ENCODE results near the gene NPTXR.

- TF ChIP-seq EMX1 (CRISPR knock-in tag; IDR thresholded peaks at IDR 0.05), result no peak
- no peak for TF ChIP-seq CTCF (IDR thresholded peaks at IDR 0.05)
- TF ChIP-seq ZNF263 (CRISPR knock-in tag; IDR thresholded peaks at IDR 0.05; ENCODE audit: low read depth), result no peak
- no peak for TF ChIP-seq IRF2 (CRISPR knock-in tag; IDR thresholded peaks at IDR 0.05; ENCODE audit: borderline replicate concordance, low read depth)
- no peak for TF ChIP-seq FOXP1 (CRISPR knock-in tag; IDR thresholded peaks at IDR 0.05; ENCODE audit: borderline replicate concordance)
- TF ChIP-seq, protein P1, sequence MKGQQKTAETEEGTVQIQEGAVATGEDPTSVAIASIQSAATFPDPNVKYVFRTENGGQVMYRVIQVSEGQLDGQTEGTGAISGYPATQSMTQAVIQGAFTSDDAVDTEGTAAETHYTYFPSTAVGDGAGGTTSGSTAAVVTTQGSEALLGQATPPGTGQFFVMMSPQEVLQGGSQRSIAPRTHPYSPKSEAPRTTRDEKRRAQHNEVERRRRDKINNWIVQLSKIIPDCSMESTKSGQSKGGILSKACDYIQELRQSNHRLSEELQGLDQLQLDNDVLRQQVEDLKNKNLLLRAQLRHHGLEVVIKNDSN (CRISPR knock-in tag; IDR thresholded peaks at IDR 0.05), result no peak
- TF ChIP-seq USF2 (CRISPR knock-in tag; IDR thresholded peaks at IDR 0.05), result no peak
- TF ChIP-seq TP53 (CRISPR knock-in tag; IDR thresholded peaks at IDR 0.05), result no peak
- TF ChIP-seq, protein P2, sequence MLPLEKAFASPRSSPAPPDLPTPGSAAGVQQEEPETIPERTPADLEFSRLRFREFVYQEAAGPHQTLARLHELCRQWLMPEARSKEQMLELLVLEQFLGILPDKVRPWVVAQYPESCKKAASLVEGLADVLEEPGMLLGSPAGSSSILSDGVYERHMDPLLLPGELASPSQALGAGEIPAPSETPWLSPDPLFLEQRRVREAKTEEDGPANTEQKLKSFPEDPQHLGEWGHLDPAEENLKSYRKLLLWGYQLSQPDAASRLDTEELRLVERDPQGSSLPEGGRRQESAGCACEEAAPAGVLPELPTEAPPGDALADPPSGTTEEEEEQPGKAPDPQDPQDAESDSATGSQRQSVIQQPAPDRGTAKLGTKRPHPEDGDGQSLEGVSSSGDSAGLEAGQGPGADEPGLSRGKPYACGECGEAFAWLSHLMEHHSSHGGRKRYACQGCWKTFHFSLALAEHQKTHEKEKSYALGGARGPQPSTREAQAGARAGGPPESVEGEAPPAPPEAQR (CRISPR knock-in tag; IDR thresholded peaks at IDR 0.05), result no peak
Observed at GRCh38 chr22:38773363-38773946, 70.4 kb downstream of the NPTXR start.

Data from WTC11 (cell line).